MM.1S (cell line): ENCODE data around the gene CLN6.
"Not testable (repeated sequence)": the region's sequence is repeated elsewhere in the genome, so short reads cannot be mapped to it uniquely, and the experiment has no call there.

Experiments
- DNase-seq: peaks from one replicate; pipeline ENCODE4 v3.0.0-alpha.2; 2015
- H2AFZ ChIP-seq: fragments of 300-600 bp; sonication (generic); 2 replicates; pipeline ENCODE4 v1.6.0; 2016; ENCODE audit warnings: antibody characterized with exemption, low read length
- H3F3A ChIP-seq: fragments of 300-600 bp; sonication (generic); 2 replicates; pipeline ENCODE4 v1.6.1; 2016; ENCODE audit warnings: mild to moderate bottlenecking, antibody characterized with exemption, low read length, moderate library complexity, mixed read lengths; ENCODE audit not compliant: insufficient read depth
- H3K27ac ChIP-seq: fragments of 300-600 bp; sonication (generic); 2 replicates; pipeline ENCODE4 v1.5.1; 2016; ENCODE audit warnings: mild to moderate bottlenecking, low read length
- H3K27me3 ChIP-seq: fragments of 300-600 bp; sonication (generic); replicated peaks from 2 replicates; pipeline ENCODE4 v1.6.0; 2016; ENCODE audit warnings: low read length; ENCODE audit not compliant: insufficient read depth
- H3K36me3 ChIP-seq: fragments of 300-600 bp; sonication (generic); replicated peaks from 2 replicates; pipeline ENCODE4 v1.6.1; 2016; ENCODE audit warnings: mild to moderate bottlenecking, low read length, mixed read lengths; ENCODE audit not compliant: insufficient read depth
- H3K4me1 ChIP-seq: fragments of 300-600 bp; sonication (generic); 2 replicates; pipeline ENCODE4 v1.6.1; 2016; ENCODE audit warnings: low read length, mixed read lengths
- H3K4me2 ChIP-seq: fragments of 300-600 bp; sonication (generic); 2 replicates; pipeline ENCODE4 v1.6.0; 2016; ENCODE audit warnings: low read depth, low read length
- H3K4me3 ChIP-seq: fragments of 300-600 bp; sonication (generic); 2 replicates; pipeline ENCODE4 v1.5.1; 2016; ENCODE audit warnings: low read length, mixed read lengths
- H3K79me2 ChIP-seq: fragments of 300-600 bp; sonication (generic); 2 replicates; pipeline ENCODE4 v1.6.1; 2016; ENCODE audit warnings: mixed run types, low read length, mixed read lengths
- H3K9ac ChIP-seq: fragments of 300-600 bp; sonication (generic); 2 replicates; pipeline ENCODE4 v1.6.1; 2016; ENCODE audit warnings: low read length, mixed read lengths
- H3K9me2 ChIP-seq: fragments of 300-600 bp; sonication (generic); replicated peaks from 2 replicates; pipeline ENCODE4 v1.6.1; 2016; ENCODE audit warnings: mild to moderate bottlenecking, low read length, mixed read lengths; ENCODE audit not compliant: insufficient read depth
- H3K9me3 ChIP-seq: fragments of 300-600 bp; sonication (generic); replicated peaks from 2 replicates; pipeline ENCODE4 v1.6.1; 2016; ENCODE audit warnings: mild to moderate bottlenecking, low read length, mixed read lengths; ENCODE audit not compliant: insufficient read depth
- H4K20me1 ChIP-seq: fragments of 300-600 bp; sonication (generic); 2 replicates; pipeline ENCODE4 v1.6.1; 2016; ENCODE audit warnings: mild to moderate bottlenecking, low read length, moderate library complexity, mixed read lengths; ENCODE audit not compliant: insufficient read depth
- CTCF ChIP-seq: fragments of 300-600 bp; sonication (generic); IDR thresholded peaks from 2 replicates; pipeline ENCODE4 v1.5.1; 2016; ENCODE audit warnings: antibody characterized with exemption, low read length, mixed read lengths
- EZH2 ChIP-seq: fragments of 300-600 bp; sonication (generic); optimal IDR thresholded peaks from 2 replicates; pipeline ENCODE3; 2017; ENCODE audit warnings: low read depth, mild to moderate bottlenecking, antibody characterized with exemption, low read length, mixed read lengths
- EZH2phosphoT487 ChIP-seq: fragments of 300-600 bp; sonication (generic); IDR thresholded peaks from 2 replicates; pipeline ENCODE4 v1.6.1; 2018; ENCODE audit warnings: antibody characterized with exemption, low read length

Gene CLN6

GRCh38 chr15:68203956-68204355 lies 25.6 kb downstream of the CLN6 start:
- H2AFZ ChIP-seq, result no peak overlapping the region
- H3K9me2 ChIP-seq, result no peaks in the 10 kb centered on the region
- H3K27me3 ChIP-seq, result no peaks in the 10 kb centered on the region
- no peak overlapping the region for H3K4me3 ChIP-seq
- H3K9ac ChIP-seq, result peak overlapping the region; percentile 26; the same call in 1 of the 2 replicates
- no peaks in the 10 kb centered on the region for H3K9me3 ChIP-seq
- peaks cover 97% of the 10 kb centered on the region for H3K79me2 ChIP-seq
- no peaks in the 10 kb centered on the region for H4K20me1 ChIP-seq
- peak overlapping the region; percentile 45; the same call in 1 of the 2 replicates for H3K4me2 ChIP-seq
- H3K36me3 ChIP-seq, result peaks cover 14% of the 10 kb centered on the region
- peaks cover 38% of the 10 kb centered on the region for H3F3A ChIP-seq
- TF ChIP-seq CTCF, result no peak
- no peak for TF ChIP-seq EZH2
- no peak for TF ChIP-seq EZH2phosphoT487
- peak overlapping the region; percentile 90 for H3K27ac ChIP-seq
- no peak for DNase-seq
- peaks cover 65% of the 10 kb centered on the region for H3K4me1 ChIP-seq

GRCh38 chr15:68203486-68203885 lies 26.0 kb downstream of the CLN6 start:
- no peak overlapping the region for H2AFZ ChIP-seq
- H3K4me1 ChIP-seq, result peaks cover 60% of the 10 kb centered on the region
- peaks cover 95% of the 10 kb centered on the region for H3K79me2 ChIP-seq
- H3K9me2 ChIP-seq, result no peaks in the 10 kb centered on the region
- H3K9me3 ChIP-seq, result no peaks in the 10 kb centered on the region
- no peaks in the 10 kb centered on the region for H4K20me1 ChIP-seq
- TF ChIP-seq EZH2, result no peak
- no peak for TF ChIP-seq EZH2phosphoT487
- TF ChIP-seq CTCF, result no peak
- H3K27me3 ChIP-seq, result no peaks in the 10 kb centered on the region
- H3K36me3 ChIP-seq, result peaks cover 12% of the 10 kb centered on the region
- DNase-seq, result no peak
- peak overlapping the region; percentile 90 for H3K27ac ChIP-seq
- peak overlapping the region; percentile 26; the same call in 1 of the 2 replicates for H3K9ac ChIP-seq
- no peak overlapping the region for H3K4me3 ChIP-seq
- H3F3A ChIP-seq, result peaks cover 38% of the 10 kb centered on the region
- peak overlapping the region; percentile 45; the same call in 1 of the 2 replicates for H3K4me2 ChIP-seq

- H3K9ac ChIP-seq, result peak overlapping the region; percentile 26; the same call in 1 of the 2 replicates
- peaks cover 38% of the 10 kb centered on the region for H3F3A ChIP-seq
- peaks cover 58% of the 10 kb centered on the region for H3K4me1 ChIP-seq
- H3K36me3 ChIP-seq, result peaks cover 12% of the 10 kb centered on the region
- peak overlapping the region; percentile 45; the same call in 1 of the 2 replicates for H3K4me2 ChIP-seq
- not testable (repeated sequence) for H4K20me1 ChIP-seq, H2AFZ ChIP-seq, H3K9me2 ChIP-seq, H3K9me3 ChIP-seq, H3K4me3 ChIP-seq, H3K27me3 ChIP-seq
- peak; percentile 35 for DNase-seq
- H3K27ac ChIP-seq, result peak overlapping the region; percentile 90
- H3K79me2 ChIP-seq, result peaks cover 95% of the 10 kb centered on the region
These were observed 26.5 kb downstream of the CLN6 start for GRCh38 chr15:68202994-68203393.

GRCh38 chr15:68201879-68202261 lies 27.7 kb downstream of the CLN6 start:
- peaks cover 54% of the 10 kb centered on the region for H3K4me1 ChIP-seq

More at GRCh38 chr15:68201879-68202261, 27.7 kb downstream of the CLN6 start:
- Histone ChIP-seq H3K79me2 (peaks cover 97% of the 10 kb centered on the region), H2AFZ (no peak overlapping the region), H3K4me2 (no peak overlapping the region), H3K4me3 (no peak overlapping the region), H3K9ac (no peak overlapping the region), H3K9me2 (no peaks in the 10 kb centered on the region), H3K27ac (peak overlapping the region; percentile 90; the same call in 1 of the 2 replicates), H3F3A (peaks cover 48% of the 10 kb centered on the region), H3K9me3 (no peaks in the 10 kb centered on the region), H3K36me3 (peaks cover 8% of the 10 kb centered on the region), H4K20me1 (no peaks in the 10 kb centered on the region), H3K27me3 (no peaks in the 10 kb centered on the region)
- TF ChIP-seq EZH2phosphoT487 (no peak), CTCF (no peak), EZH2 (no peak)
- no peak for DNase-seq
